Activated CD4-positive, alpha-beta T cell treated with anti-CD3 and anti-CD28 coated beads, Interleukin-2, amount 10 ng/mL, durations not matched to agents 7 days and 5 days (primary cell): ENCODE results near the gene CCDC74A. TPM values are rescaled to one million over a fixed set of nuclear protein-coding genes. Genes with fewer than 3 reads are reported as not detected.
"Not testable (repeated sequence)": the region's sequence is repeated elsewhere in the genome, so short reads cannot be mapped to it uniquely, and the experiment has no call there.

Experiments
- CTCF ChIA-PET: fragments of 350-600 bp; sonication (Branson Sonifier 250); formaldehyde crosslinking; loops from one replicate; lab custom pipeline; 2021; ENCODE audit warnings: antibody characterized with exemption; lab: Charles Lee
- POLR2A ChIA-PET: fragments of 350-600 bp; sonication (Branson Sonifier 250); formaldehyde crosslinking; loops from one replicate; lab custom pipeline; 2021; ENCODE audit warnings: antibody characterized with exemption; lab: Charles Lee
- DNase-seq: peaks from one replicate; pipeline ENCODE4 v3.0.0-alpha.2; 2020
- H3K27ac Mint-ChIP-seq: one replicate; pipeline ENCODE4 v1.8.0; 2021; ENCODE audit warnings: mild to moderate bottlenecking, moderate library complexity, mixed read lengths
- H3K27me3 Mint-ChIP-seq: one replicate; pipeline ENCODE4 v1.8.0; 2021; ENCODE audit warnings: mixed read lengths
- H3K36me3 Mint-ChIP-seq: one replicate; pipeline ENCODE4 v1.8.0; 2021; ENCODE audit warnings: low read depth, mixed read lengths
- H3K4me1 Mint-ChIP-seq: one replicate; pipeline ENCODE4 v1.8.0; 2021; ENCODE audit warnings: mixed read lengths
- H3K4me3 Mint-ChIP-seq: one replicate; pipeline ENCODE4 v1.8.0; 2021; ENCODE audit warnings: mild to moderate bottlenecking, moderate library complexity, mixed read lengths
- H3K9me3 Mint-ChIP-seq: one replicate; pipeline ENCODE4 v1.8.0; 2021; ENCODE audit warnings: mixed read lengths
- total RNA-seq, 2 experiments: library from RNA; stranded (reverse); gene quantifications; one replicate each; pipeline ENCODE4 v1.2.3, GENCODE V29; 2021

Gene CCDC74A
- total RNA-seq, 2 experiments from 2014 or later = 3.0 to 3.2 TPM

DNA sequence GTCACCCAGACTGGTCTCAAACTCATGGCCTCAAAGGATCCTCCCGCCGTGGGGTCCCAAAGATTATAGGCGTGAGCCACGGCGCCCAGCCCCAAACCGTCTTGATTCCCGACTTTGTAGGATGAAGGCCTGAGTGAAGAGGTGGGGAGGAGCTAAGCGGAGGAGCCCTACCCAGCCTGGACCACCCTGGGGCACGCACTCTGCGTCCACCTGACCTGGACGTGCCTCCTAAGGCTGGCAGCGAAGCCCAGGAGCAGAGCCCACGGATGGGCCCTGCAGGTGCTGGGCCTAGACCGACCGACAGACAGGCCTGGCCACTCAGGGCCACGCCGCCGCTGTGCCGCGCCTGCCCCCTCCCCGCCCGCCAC is 36.2 kb upstream of the CCDC74A start:
- peak overlapping the region; percentile 87 for H3K4me3 Mint-ChIP-seq
- H3K9me3 Mint-ChIP-seq, POLR2A ChIA-PET, H3K27me3 Mint-ChIP-seq, DNase-seq: not testable (repeated sequence)
- H3K36me3 Mint-ChIP-seq = peaks cover 20% of the 10 kb centered on the region
- CTCF ChIA-PET = interaction anchor here (1.0 to 2.3 kb wide), 3 partner anchors 12 to 338 kb away, joined by 4 to 12 read pairs (median 5); no protein-coding TSS in a partner anchor
- peaks cover 39% of the 10 kb centered on the region for H3K4me1 Mint-ChIP-seq
- peak overlapping the region; percentile 93 for H3K27ac Mint-ChIP-seq

DNA sequence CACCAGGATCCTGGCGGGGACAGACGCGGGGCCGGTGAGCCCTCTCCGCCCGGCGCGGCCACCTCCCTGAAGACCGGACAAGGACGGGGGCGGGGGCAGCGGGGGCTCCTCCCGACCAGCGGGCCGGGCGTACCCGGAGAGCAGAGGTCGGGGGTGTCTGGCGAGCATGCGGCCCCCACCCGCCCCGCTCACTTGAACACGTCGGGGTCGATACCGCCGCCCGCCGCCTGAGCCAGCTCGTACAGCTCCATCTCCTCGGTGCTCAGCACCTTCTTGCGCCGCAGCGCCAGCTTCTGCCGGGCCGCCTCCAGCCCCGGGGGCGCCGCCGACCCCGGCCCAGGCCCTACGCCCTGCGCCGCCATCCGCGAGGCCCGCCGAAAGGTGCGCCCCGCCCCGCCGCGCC is 35.7 kb upstream of the CCDC74A start, which contains the start of gene MZT2A:
MZT2A (minus strand) TSS at position 383 of the 403 bp plus-strand sequence; CDS start at position 362, 21 bp downstream.
- CTCF ChIA-PET = interaction anchor here (0.6 to 2.3 kb wide), 7 partner anchors 12 to 1185 kb away, joined by 3 to 12 read pairs (median 4); partner anchors contain the start of gene TUBA3D
- H3K27me3 Mint-ChIP-seq, H3K9me3 Mint-ChIP-seq, DNase-seq: not testable (repeated sequence)
- Mint-ChIP-seq H3K36me3 (peaks cover 20% of the 10 kb centered on the region), H3K27ac (peak within 1 kb of the TSS; percentile 98), H3K4me1 (peaks cover 43% of the 10 kb centered on the region), H3K4me3 (peak within 1 kb of the TSS; percentile 91)
- POLR2A ChIA-PET = interaction anchor here (0.5 kb wide), 1 partner anchor 66 kb away, joined by 3 read pairs; no protein-coding TSS in a partner anchor

DNA sequence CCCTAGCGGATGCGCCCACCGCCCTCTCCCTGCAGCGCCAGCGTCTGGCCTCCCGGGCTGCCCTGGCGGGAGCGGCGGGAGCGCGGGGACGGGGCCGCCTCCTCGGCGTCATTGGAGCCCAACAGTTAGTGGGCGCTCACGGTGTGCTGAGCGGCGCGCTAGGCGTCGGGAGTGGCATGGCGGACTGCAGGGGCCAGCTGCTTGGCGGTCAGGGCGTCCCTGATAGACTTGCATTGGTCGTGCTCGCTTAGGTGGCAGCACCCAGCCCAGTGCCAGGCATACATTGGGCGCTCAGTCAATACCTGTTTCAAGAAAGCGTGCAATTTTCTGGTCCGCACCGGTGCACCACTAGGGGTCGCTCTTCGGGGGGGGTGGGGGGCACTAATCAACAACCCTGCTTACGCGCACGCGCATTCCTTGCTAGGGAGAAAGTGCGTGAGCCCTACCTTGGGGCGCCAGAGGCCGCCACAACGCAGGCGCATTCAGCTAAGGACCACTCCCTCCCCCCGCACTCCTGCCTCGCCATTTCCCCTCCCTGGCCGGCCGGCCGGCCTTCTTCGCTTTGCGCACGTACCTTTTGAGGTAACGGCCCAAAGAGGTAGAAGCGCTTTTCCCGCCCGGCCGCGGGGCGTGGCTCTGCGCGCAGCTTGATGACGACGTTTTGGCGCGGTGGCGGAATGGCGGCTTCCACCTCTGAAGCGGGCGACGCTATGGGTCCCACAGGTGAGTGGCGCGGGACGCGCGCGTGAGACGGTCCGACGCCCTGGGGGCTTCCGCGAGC is 35.1 kb upstream of the CCDC74A start:
- CTCF ChIA-PET = interaction anchor here (0.6 to 2.5 kb wide), 16 partner anchors 11 to 1186 kb away, joined by 3 to 12 read pairs (median 4); partner anchors contain the start of genes CCDC74A and TUBA3D
- Mint-ChIP-seq H3K4me1 (peaks cover 47% of the 10 kb centered on the region), H3K27me3 (no peaks in the 10 kb centered on the region), H3K27ac (peak overlapping the region; percentile 98), H3K9me3 (no peaks in the 10 kb centered on the region), H3K36me3 (peaks cover 24% of the 10 kb centered on the region), H3K4me3 (peak overlapping the region; percentile 91)
- peak; percentile 93 for DNase-seq
- POLR2A ChIA-PET = interaction anchor here (0.5 to 1.9 kb wide), 3 partner anchors 11 to 66 kb away, joined by 3 to 6 read pairs (median 3); no protein-coding TSS in a partner anchor

DNA sequence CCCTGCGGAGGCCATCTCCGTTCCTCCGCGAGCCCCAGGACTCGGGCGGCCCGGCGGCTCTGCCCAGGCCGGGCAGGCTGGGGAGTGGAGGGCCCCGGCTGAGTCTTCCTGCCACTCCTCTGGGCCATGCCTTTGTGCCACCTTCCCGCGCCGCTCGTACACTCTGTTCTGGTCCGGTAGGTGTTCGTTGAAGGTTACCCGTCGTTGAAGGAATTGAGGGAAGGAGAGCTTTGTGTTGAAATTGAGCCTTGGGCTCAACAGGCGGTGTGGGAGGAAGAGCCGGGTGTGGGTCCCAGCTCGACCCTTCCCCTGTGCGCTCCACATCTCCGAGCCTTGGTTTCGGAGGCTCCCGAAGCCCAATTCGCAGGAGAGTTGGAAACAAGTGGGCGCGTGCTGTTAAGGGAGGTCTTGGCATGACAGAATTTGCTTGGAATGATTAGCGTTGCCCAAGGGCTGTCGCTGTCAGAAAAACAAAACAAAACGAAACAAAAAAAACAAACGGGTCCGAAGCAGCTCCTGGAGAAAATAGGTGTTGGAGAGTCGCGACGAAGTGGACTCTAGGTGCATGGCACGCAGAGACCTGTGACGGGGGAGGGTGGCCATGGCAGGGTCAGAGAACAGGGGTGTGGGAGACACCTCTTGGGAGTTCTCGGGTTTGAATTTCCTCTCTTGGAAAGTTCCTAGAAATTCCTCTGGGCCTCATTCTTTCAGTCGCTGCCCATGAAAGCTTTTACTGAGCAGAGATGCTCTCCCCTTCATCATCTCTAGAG is 34.3 kb upstream of the CCDC74A start:
- peak overlapping the region; percentile 91 for H3K4me3 Mint-ChIP-seq
- ChIA-PET POLR2A (interaction anchor here (0.6 to 1.9 kb wide), 3 partner anchors 10 to 1144 kb away, joined by 3 to 6 read pairs (median 3); no protein-coding TSS in a partner anchor), CTCF (interaction anchor here (0.6 to 2.5 kb wide), 14 partner anchors 10 to 412 kb away, joined by 3 to 12 read pairs (median 4); partner anchors contain the start of genes CCDC74A and TUBA3D)
- H3K4me1 Mint-ChIP-seq = peaks cover 49% of the 10 kb centered on the region
- peak overlapping the region; percentile 98 for H3K27ac Mint-ChIP-seq
- peaks cover 25% of the 10 kb centered on the region for H3K36me3 Mint-ChIP-seq
- no peaks in the 10 kb centered on the region for H3K9me3 Mint-ChIP-seq
- H3K27me3 Mint-ChIP-seq = no peaks in the 10 kb centered on the region
- DNase-seq = no peak

DNA sequence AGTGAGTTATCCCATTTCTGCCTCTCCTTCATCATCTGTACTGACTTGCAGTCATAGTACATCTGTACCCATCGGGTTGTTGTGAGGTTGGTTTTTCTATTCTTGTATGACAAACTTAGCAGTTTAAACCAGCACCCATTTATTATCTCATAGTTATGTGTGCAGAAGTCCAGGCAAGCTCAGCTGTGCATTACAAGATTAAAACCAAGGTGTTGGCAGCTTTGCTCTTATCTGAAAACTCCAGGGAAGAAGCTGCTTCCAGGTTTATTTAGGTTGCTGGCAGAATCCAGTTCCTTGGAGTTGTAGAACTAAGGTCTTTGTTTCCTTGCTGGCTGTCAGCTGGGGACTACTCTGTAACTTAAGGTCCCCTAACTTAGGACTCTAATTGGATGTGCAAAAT is 32.2 kb upstream of the CCDC74A start:
- Mint-ChIP-seq H3K27ac (peak overlapping the region; percentile 25), H3K4me3 (peak overlapping the region; percentile 91), H3K4me1 (peaks cover 46% of the 10 kb centered on the region), H3K36me3 (peaks cover 27% of the 10 kb centered on the region)
- CTCF ChIA-PET, POLR2A ChIA-PET, H3K9me3 Mint-ChIP-seq, H3K27me3 Mint-ChIP-seq, DNase-seq: not testable (repeated sequence)

DNA sequence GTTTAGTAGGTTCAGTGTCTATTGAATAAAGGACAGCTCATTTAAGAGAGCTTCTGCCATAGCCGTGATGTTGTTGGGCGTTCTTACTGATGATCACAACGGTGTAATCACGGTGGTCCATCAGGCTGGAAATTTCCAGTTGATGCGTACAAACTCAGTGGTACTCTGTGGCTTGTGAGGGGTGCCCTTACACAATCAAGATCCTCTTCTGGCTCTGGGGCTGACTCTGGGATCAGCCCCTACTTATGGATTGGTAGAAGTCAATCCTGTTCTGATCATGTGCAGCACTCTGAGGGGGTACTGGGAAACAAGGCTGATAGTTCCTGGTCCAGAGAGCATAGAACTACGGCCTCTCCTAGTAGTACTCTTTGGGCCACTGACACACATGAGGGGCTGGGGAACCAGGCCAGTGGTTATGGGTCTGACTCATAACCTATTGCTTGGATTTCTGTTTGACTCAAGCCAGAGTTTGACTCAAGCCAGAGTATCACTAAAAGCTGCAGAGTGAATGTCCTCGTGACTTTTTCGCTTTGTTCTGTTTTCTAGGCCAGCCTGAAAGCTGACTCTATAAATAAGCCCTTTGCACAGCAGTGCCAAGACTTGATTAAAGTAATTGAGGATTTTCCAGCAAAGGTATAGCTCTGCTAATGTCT is 29.2 kb upstream of the CCDC74A start:
- H3K9me3 Mint-ChIP-seq, CTCF ChIA-PET, H3K27me3 Mint-ChIP-seq, DNase-seq, POLR2A ChIA-PET, H3K4me3 Mint-ChIP-seq: not testable (repeated sequence)
- Mint-ChIP-seq H3K36me3 (peaks cover 31% of the 10 kb centered on the region), H3K27ac (peak overlapping the region; percentile 73), H3K4me1 (peaks cover 45% of the 10 kb centered on the region)

DNA sequence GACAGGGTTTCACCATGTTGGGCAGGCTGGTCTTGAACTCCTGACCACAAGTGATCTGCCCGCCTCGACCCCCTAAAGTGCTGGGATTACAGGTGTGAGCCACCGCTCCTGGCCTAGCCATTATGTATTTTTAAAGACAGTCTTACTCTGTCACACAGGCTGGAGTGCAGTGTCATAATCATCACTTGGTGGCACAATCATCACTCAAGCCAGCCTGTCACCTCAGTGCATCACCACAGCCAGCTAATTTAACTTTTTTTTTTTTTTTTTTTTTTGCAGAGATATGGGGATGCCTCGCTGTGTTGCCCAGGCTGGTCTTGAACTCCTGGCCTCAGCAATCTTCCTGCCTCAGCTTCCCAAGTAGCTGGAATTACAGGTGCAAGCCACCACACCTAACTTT is 24.1 kb upstream of the CCDC74A start:
- not testable (repeated sequence) for H3K27me3 Mint-ChIP-seq, H3K4me3 Mint-ChIP-seq, DNase-seq, H3K9me3 Mint-ChIP-seq
- peaks cover 48% of the 10 kb centered on the region for H3K36me3 Mint-ChIP-seq
- H3K4me1 Mint-ChIP-seq = peaks cover 25% of the 10 kb centered on the region
- ChIA-PET POLR2A (interaction anchor here (1.9 kb wide), 1 partner anchor 10 kb away, joined by 6 read pairs; no protein-coding TSS in a partner anchor), CTCF (interaction anchor here (2.0 kb wide), 1 partner anchor 11 kb away, joined by 12 read pairs; the partner anchor contains the start of gene MZT2A)
- H3K27ac Mint-ChIP-seq = peak overlapping the region; percentile 93

DNA sequence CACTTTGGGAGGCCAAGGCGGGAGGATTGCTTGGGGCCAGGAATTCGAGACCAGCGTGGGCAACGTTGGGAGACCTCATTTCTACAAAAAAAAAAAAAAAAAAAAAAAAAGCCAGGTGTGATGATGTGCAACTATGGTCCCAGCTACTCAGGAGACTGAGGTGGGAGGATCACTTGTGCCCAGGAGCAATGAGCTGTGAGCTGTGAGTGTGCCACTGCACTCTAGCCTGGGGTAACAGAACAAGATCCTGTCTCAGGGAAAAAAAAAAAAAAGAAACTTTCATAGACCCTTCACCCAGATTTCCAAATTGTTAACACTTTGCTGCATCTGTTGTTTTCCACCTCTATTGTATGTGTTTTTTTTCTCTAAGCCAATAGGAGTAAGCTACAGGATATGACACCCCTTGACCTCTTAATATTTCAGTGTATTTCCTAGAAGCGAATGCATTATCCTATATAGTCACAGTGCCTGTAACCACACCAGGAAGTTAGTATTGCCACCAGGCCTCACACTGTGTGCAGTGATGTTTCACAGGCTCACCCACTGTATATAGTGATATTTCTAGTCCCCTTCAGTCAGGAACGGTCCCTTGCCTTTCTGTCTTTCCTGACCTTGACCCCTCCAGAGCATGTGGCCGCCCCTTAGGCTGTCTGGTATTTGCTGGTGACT is 23.5 kb upstream of the CCDC74A start:
- Mint-ChIP-seq H3K4me3 (peak overlapping the region; percentile 58), H3K4me1 (peaks cover 21% of the 10 kb centered on the region), H3K36me3 (peaks cover 44% of the 10 kb centered on the region)

DNA sequence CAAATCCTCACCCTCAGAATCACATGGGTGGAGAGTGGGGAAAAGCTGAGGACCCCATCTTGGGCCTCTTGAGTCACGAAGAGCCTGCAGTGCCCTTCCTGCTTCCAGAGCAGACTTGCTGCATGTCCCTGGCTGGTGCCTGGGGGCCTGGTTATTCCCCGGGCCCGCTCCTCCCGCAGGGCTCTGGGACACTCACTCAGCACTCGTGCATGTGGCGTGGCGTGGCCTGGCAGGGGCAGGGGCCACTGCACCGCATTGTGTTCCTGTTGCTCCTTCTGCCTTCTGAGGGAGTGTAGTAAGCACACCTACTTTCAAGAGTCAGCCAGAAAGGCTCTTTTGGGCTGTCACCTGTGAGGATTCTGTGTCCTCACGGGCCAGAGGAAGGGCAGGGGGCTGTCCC is 18.1 kb upstream of the CCDC74A start:
- Mint-ChIP-seq H3K36me3 (peaks cover 29% of the 10 kb centered on the region), H3K4me1 (peaks cover 19% of the 10 kb centered on the region), H3K9me3 (no peaks in the 10 kb centered on the region), H3K27me3 (no peaks in the 10 kb centered on the region), H3K27ac (no peak overlapping the region), H3K4me3 (no peak overlapping the region)
- CTCF ChIA-PET = interaction anchor here (0.6 to 2.3 kb wide), 2 partner anchors 13 to 17 kb away, joined by 3 to 10 read pairs; no protein-coding TSS in a partner anchor
- no peak for DNase-seq
- POLR2A ChIA-PET = no interaction called here

More for the DNA sequence above, 23.5 kb upstream of the CCDC74A start:
- peak overlapping the region; percentile 93 for H3K27ac Mint-ChIP-seq
- not testable (repeated sequence) for H3K9me3 Mint-ChIP-seq, H3K27me3 Mint-ChIP-seq
- DNase-seq = peak; percentile 11
- POLR2A ChIA-PET = interaction anchor here (0.7 to 1.9 kb wide), 2 partner anchors 11 to 306 kb away, joined by 3 to 6 read pairs; no protein-coding TSS in a partner anchor
- CTCF ChIA-PET = interaction anchor here (2.0 kb wide), 1 partner anchor 12 kb away, joined by 12 read pairs; the partner anchor contains the start of gene MZT2A

DNA sequence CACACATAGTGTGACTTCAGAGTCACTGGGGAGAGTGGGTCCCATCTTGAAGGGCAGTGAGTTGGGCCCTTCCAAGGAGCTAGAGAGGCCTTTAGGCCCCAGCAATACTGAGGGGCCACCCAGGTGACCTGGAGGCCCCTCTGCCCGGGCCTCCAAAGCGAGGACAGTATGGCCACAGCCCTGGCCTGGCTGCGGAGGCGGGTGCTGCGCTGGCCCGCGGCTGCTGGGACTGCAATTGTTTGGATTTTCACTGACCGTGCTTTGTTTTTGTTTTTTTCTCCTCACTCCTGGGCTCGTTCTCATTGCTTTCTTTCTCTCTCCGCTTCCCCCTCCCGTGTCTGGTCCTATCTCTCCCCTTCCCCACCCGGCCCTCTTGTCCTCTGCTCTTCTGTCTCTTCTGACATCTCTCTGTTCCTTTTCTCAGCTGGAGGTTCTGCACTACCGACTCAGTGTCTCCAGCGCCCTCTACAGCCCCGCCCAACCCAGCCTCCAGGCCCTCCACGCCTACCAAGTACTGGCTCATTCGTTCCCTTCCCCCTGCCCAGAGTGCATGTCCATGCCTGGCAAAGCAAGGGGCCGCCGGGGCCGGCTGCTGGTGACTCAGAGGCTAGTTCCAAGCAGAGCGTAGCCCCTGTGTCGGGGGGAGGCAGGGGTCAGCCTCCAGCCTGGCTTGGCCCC is 16.3 kb upstream of the CCDC74A start:
- DNase-seq, H3K27me3 Mint-ChIP-seq, H3K27ac Mint-ChIP-seq, CTCF ChIA-PET, POLR2A ChIA-PET, H3K9me3 Mint-ChIP-seq, H3K4me3 Mint-ChIP-seq: not testable (repeated sequence)
- peaks cover 15% of the 10 kb centered on the region for H3K4me1 Mint-ChIP-seq
- H3K36me3 Mint-ChIP-seq = peaks cover 19% of the 10 kb centered on the region
